Skin of body (tissue), 2 donors: Measurements from ENCODE around the gene SYT2. TPM values are rescaled to one million over a fixed set of nuclear protein-coding genes. Genes with fewer than 3 reads are reported as not detected.

Experiments
- DNase-seq: peaks from one replicate; lab custom pipeline; 2025; lab: John Stamatoyannopoulos, UW
- total RNA-seq: library from RNA; depleted of rRNA; stranded (reverse); fragments of >200 nt; gene quantifications from one replicate; pipeline ENCODE4 v1.2.3, GENCODE V29; 2014

SYT2 gene
- total RNA-seq, 1 donor from 2014 or later, result 0.10 TPM

- no peak for DNase-seq
These were observed 3.4 kb downstream of the SYT2 start for GRCh38 chr1:202706851-202707250.

- DNase-seq, result no peak
These were observed 5.7 kb downstream of the SYT2 start for GRCh38 chr1:202704601-202705000.

GRCh38 chr1:202703191-202703590, 7.1 kb downstream of the SYT2 start:
- no peak for DNase-seq

- DNase-seq, result no peak
These were observed 8.2 kb downstream of the SYT2 start for GRCh38 chr1:202702088-202702487.

GRCh38 chr1:202701200-202701599, 9.1 kb downstream of the SYT2 start:
- DNase-seq, result no peak

- DNase-seq, result no peak
These were observed 10.2 kb downstream of the SYT2 start for GRCh38 chr1:202700061-202700460.

- no peak for DNase-seq
These were observed 12.0 kb downstream of the SYT2 start for GRCh38 chr1:202698276-202698675.

- DNase-seq, result no peak
These were observed 13.2 kb downstream of the SYT2 start for GRCh38 chr1:202697038-202697437.

- DNase-seq, result no peak
These were observed 15.9 kb downstream of the SYT2 start for GRCh38 chr1:202694314-202694713.

GRCh38 chr1:202692959-202693555, 17.2 kb downstream of the SYT2 start:
- peak; percentile 14 for DNase-seq

- DNase-seq, result no peak
These were observed 18.4 kb downstream of the SYT2 start for GRCh38 chr1:202691816-202692215.

- no peak for DNase-seq
These were observed 20.5 kb downstream of the SYT2 start for GRCh38 chr1:202689493-202690342.

GRCh38 chr1:202689082-202689481, 21.2 kb downstream of the SYT2 start:
- no peak for DNase-seq

GRCh38 chr1:202688401-202688800, 21.9 kb downstream of the SYT2 start:
- DNase-seq, result no peak

GRCh38 chr1:202687798-202688197, 22.5 kb downstream of the SYT2 start:
- DNase-seq, result no peak

GRCh38 chr1:202687370-202687769, 22.9 kb downstream of the SYT2 start:
- no peak for DNase-seq

GRCh38 chr1:202685641-202686040, 24.6 kb downstream of the SYT2 start:
- DNase-seq, result no peak

- DNase-seq, result no peak
These were observed 25.5 kb downstream of the SYT2 start for GRCh38 chr1:202684716-202685115.

GRCh38 chr1:202683029-202683428, 27.2 kb downstream of the SYT2 start:
- no peak for DNase-seq

- DNase-seq, result no peak
These were observed 27.8 kb downstream of the SYT2 start for GRCh38 chr1:202682477-202682876.

GRCh38 chr1:202681736-202682420, 28.4 kb downstream of the SYT2 start:
- DNase-seq, result no peak

- no peak for DNase-seq
These were observed 29.5 kb downstream of the SYT2 start for GRCh38 chr1:202680586-202681352.
